Loucy (cell line): ENCODE data around the gene SYNDIG1.

Experiments used
- H2AFZ ChIP-seq: fragments of 200-600 bp; sonication (generic); 2 replicates; pipeline ENCODE4 v1.6.0; 2016; ENCODE audit warnings: antibody characterized with exemption, mild to moderate bottlenecking, low read length, moderate library complexity
- H3F3A ChIP-seq: fragments of 200-600 bp; 2 replicates; pipeline ENCODE4 v1.6.0; 2016; ENCODE audit warnings: antibody characterized with exemption, low read depth, mild to moderate bottlenecking
- H3K27me3 ChIP-seq: fragments of 200-600 bp; sonication (generic); 2 replicates; pipeline ENCODE4 v1.6.1; 2014; ENCODE audit warnings: low read length, mild to moderate bottlenecking; ENCODE audit not compliant: insufficient read depth, poor library complexity, severe bottlenecking
- H3K36me3 ChIP-seq: fragments of 200-600 bp; sonication (generic); 2 replicates; pipeline ENCODE4 v1.6.1; 2016; ENCODE audit warnings: low read length; ENCODE audit not compliant: insufficient read depth
- H3K4me1 ChIP-seq: fragments of 200-600 bp; sonication (generic); 2 replicates; pipeline ENCODE4 v1.5.1; 2014; ENCODE audit warnings: low read length, mild to moderate bottlenecking; ENCODE audit not compliant: insufficient read depth, poor library complexity, severe bottlenecking
- H3K4me2 ChIP-seq: fragments of 200-600 bp; sonication (generic); 2 replicates; pipeline ENCODE4 v1.6.0; 2014; ENCODE audit warnings: antibody characterized with exemption, low read length, low read depth, mild to moderate bottlenecking; ENCODE audit not compliant: poor library complexity, severe bottlenecking
- H3K4me3 ChIP-seq: fragments of 200-600 bp; sonication (generic); 2 replicates; pipeline ENCODE4 v1.5.1; 2014; ENCODE audit warnings: low read length, mild to moderate bottlenecking, mixed read lengths; ENCODE audit not compliant: poor library complexity, severe bottlenecking
- H3K79me2 ChIP-seq: fragments of 200-600 bp; sonication (generic); 2 replicates; pipeline ENCODE4 v1.6.1; 2014; ENCODE audit warnings: low read length; ENCODE audit not compliant: insufficient read depth
- H3K9ac ChIP-seq: fragments of 200-600 bp; sonication (generic); 2 replicates; pipeline ENCODE4 v1.6.0; 2014; ENCODE audit warnings: mild to moderate bottlenecking, low read depth, low read length, moderate library complexity; ENCODE audit not compliant: poor library complexity, severe bottlenecking
- H3K9me2 ChIP-seq: fragments of 200-600 bp; sonication (generic); replicated peaks from 2 replicates; pipeline ENCODE4 v1.6.1; 2016; ENCODE audit warnings: low read depth, low read length, mixed read lengths
- H3K9me3 ChIP-seq: fragments of 200-600 bp; sonication (generic); 2 replicates; pipeline ENCODE4 v1.6.1; 2014; ENCODE audit warnings: mild to moderate bottlenecking, antibody characterized with exemption, low read length, low read depth; ENCODE audit not compliant: insufficient read depth
- H4K20me1 ChIP-seq: fragments of 200-600 bp; sonication (generic); 2 replicates; pipeline ENCODE4 v1.6.0; 2014; ENCODE audit warnings: antibody characterized with exemption, low read length, mild to moderate bottlenecking; ENCODE audit not compliant: insufficient read depth, poor library complexity, severe bottlenecking
- CTCF ChIP-seq: fragments of 200-600 bp; sonication (generic); conservative IDR thresholded peaks from 2 replicates; pipeline ENCODE4 v1.5.1; 2014; ENCODE audit warnings: mild to moderate bottlenecking, antibody characterized with exemption, low read length
- EZH2phosphoT487 ChIP-seq: fragments of 200-600 bp; IDR thresholded peaks from 2 replicates; pipeline ENCODE4 v1.6.1; 2018; ENCODE audit warnings: antibody characterized with exemption, mild to moderate bottlenecking, moderate library complexity, borderline replicate concordance

Gene SYNDIG1

GRCh38 chr20:24653306-24653705 lies 183.9 kb downstream of the SYNDIG1 start:
- H3K9me2 ChIP-seq: no peaks in the 10 kb centered on the region
- H4K20me1 ChIP-seq: no peaks in the 10 kb centered on the region
- no peak overlapping the region for H3K4me2 ChIP-seq
- no peaks in the 10 kb centered on the region for H3F3A ChIP-seq
- no peak for TF ChIP-seq EZH2phosphoT487
- TF ChIP-seq CTCF: no peak
- H3K4me3 ChIP-seq: no peak overlapping the region
- no peaks in the 10 kb centered on the region for H3K36me3 ChIP-seq
- H3K79me2 ChIP-seq: no peaks in the 10 kb centered on the region
- H2AFZ ChIP-seq: no peak overlapping the region
- H3K4me1 ChIP-seq: no peaks in the 10 kb centered on the region
- H3K9ac ChIP-seq: no peak overlapping the region
- H3K9me3 ChIP-seq: no peaks in the 10 kb centered on the region
- no peaks in the 10 kb centered on the region for H3K27me3 ChIP-seq

- H3K4me2 ChIP-seq: no peak overlapping the region
- no peaks in the 10 kb centered on the region for H3K9me2 ChIP-seq
- H3K36me3 ChIP-seq: no peaks in the 10 kb centered on the region
- H3K4me3 ChIP-seq: no peak overlapping the region
- H3K27me3 ChIP-seq: no peaks in the 10 kb centered on the region
- no peak overlapping the region for H2AFZ ChIP-seq
- no peak overlapping the region for H3K9ac ChIP-seq
- no peaks in the 10 kb centered on the region for H4K20me1 ChIP-seq
- no peaks in the 10 kb centered on the region for H3F3A ChIP-seq
- H3K79me2 ChIP-seq: no peaks in the 10 kb centered on the region
- no peaks in the 10 kb centered on the region for H3K9me3 ChIP-seq
- TF ChIP-seq EZH2phosphoT487: no peak
- no peak for TF ChIP-seq CTCF
- no peaks in the 10 kb centered on the region for H3K4me1 ChIP-seq
Observed at GRCh38 chr20:24654425-24654824, 185.0 kb downstream of the SYNDIG1 start.

GRCh38 chr20:24656391-24656790 lies 187.0 kb downstream of the SYNDIG1 start:
- Histone ChIP-seq H3K27me3 (no peaks in the 10 kb centered on the region), H3K9me3 (no peaks in the 10 kb centered on the region), H3K4me1 (no peaks in the 10 kb centered on the region), H3K4me2 (no peak overlapping the region), H3K9ac (no peak overlapping the region), H4K20me1 (no peaks in the 10 kb centered on the region), H2AFZ (no peak overlapping the region), H3F3A (no peaks in the 10 kb centered on the region), H3K79me2 (no peaks in the 10 kb centered on the region), H3K4me3 (no peak overlapping the region), H3K36me3 (no peaks in the 10 kb centered on the region), H3K9me2 (no peaks in the 10 kb centered on the region)
- TF ChIP-seq CTCF (no peak), EZH2phosphoT487 (no peak)
